GM19239 (cell line): ENCODE results near the gene BARHL2.

ENCODE experiments used
- DNase-seq: peaks from one replicate; pipeline ENCODE4 v3.0.0; 2011; ENCODE audit warnings: low spot score; ENCODE audit not compliant: insufficient read length
- FAIRE-seq: peaks from 2 replicates; lab custom pipeline; 2011; peaks lifted over from hg19 to GRCh38; lab: Jason Lieb, UNC

The BARHL2 gene

GRCh38 chr1:90712153-90712856 lies 4.8 kb downstream of the BARHL2 start:
- FAIRE-seq (no peak), DNase-seq (no peak)

- FAIRE-seq (no peak), DNase-seq (no peak)
These were observed 5.4 kb downstream of the BARHL2 start for GRCh38 chr1:90711696-90712095.

GRCh38 chr1:90710579-90711536 lies 6.2 kb downstream of the BARHL2 start:
- FAIRE-seq (no peak), DNase-seq (no peak)

- no peak for FAIRE-seq
- no peak for DNase-seq
These were observed 7.6 kb downstream of the BARHL2 start for GRCh38 chr1:90709535-90709934.

- DNase-seq (no peak), FAIRE-seq (no peak)
These were observed 8.3 kb downstream of the BARHL2 start for GRCh38 chr1:90708826-90709225.

GRCh38 chr1:90708236-90708786 lies 8.8 kb downstream of the BARHL2 start:
- DNase-seq, result no peak
- no peak for FAIRE-seq

GRCh38 chr1:90707363-90707710 lies 9.8 kb downstream of the BARHL2 start:
- DNase-seq, result no peak
- no peak for FAIRE-seq

- FAIRE-seq, result no peak
- DNase-seq, result no peak
These were observed 10.4 kb downstream of the BARHL2 start for GRCh38 chr1:90706437-90707362.

- no peak for FAIRE-seq
- DNase-seq, result no peak
These were observed 11.1 kb downstream of the BARHL2 start for GRCh38 chr1:90705956-90706355.

GRCh38 chr1:90704817-90705216 lies 12.3 kb downstream of the BARHL2 start:
- DNase-seq (no peak), FAIRE-seq (no peak)

- no peak for DNase-seq
- no peak for FAIRE-seq
These were observed 22.3 kb downstream of the BARHL2 start for GRCh38 chr1:90694846-90695245.

- no peak for FAIRE-seq
- no peak for DNase-seq
These were observed 29.4 kb downstream of the BARHL2 start for GRCh38 chr1:90687747-90688146.

GRCh38 chr1:90675161-90675847 lies 41.8 kb downstream of the BARHL2 start:
- no peak for FAIRE-seq

GRCh38 chr1:90671741-90672140 lies 45.4 kb downstream of the BARHL2 start:
- no peak for DNase-seq
- FAIRE-seq, result no peak

More at GRCh38 chr1:90675161-90675847, 41.8 kb downstream of the BARHL2 start:
- no peak for DNase-seq

- DNase-seq, result no peak
- no peak for FAIRE-seq
These were observed 45.9 kb downstream of the BARHL2 start for GRCh38 chr1:90671251-90671650.
